Spinal cord (tissue), 10 donors: ENCODE data around the gene AP5Z1. TPM values are rescaled to one million over a fixed set of nuclear protein-coding genes. Genes with fewer than 3 reads are reported as not detected.
A peak's percentile ranks its signal among the peaks of the same experiment; 100 is the strongest.

Source experiments
- DNase-seq, 6 donors: peaks; one replicate each; pipeline versions ENCODE4 v3.0.0 to v3.0.0-alpha.2; 2013 to 2015; ENCODE audit warnings: low spot score in 6 of 6, low read depth in 4 of 6
- H3K27ac ChIP-seq: one replicate; pipeline ENCODE4 v1.5.1; 2013; ENCODE audit warnings: low read depth, low read length, control low read depth
- H3K27me3 ChIP-seq: one replicate; pipeline ENCODE4 v1.6.1; 2013; ENCODE audit warnings: low read length; ENCODE audit not compliant: control insufficient read depth, insufficient read depth
- H3K36me3 ChIP-seq: one replicate; pipeline ENCODE4 v1.6.1; 2013; ENCODE audit warnings: low read length; ENCODE audit not compliant: control insufficient read depth, insufficient read depth
- H3K4me1 ChIP-seq: one replicate; pipeline ENCODE4 v1.6.1; 2013; ENCODE audit warnings: low read length; ENCODE audit not compliant: control insufficient read depth, insufficient read depth
- H3K4me3 ChIP-seq: one replicate; pipeline ENCODE4 v1.5.1; 2013; ENCODE audit warnings: low read depth, low read length, control low read depth
- H3K9me3 ChIP-seq: one replicate; pipeline ENCODE4 v1.6.1; 2013; ENCODE audit warnings: low read length; ENCODE audit not compliant: control insufficient read depth, insufficient read depth
- WGBS: methylation state at CpG from one replicate; pipeline ENCODE4 v1.1.5; 2013; ENCODE audit warnings: missing lambda C conversion rate; ENCODE audit not compliant: insufficient coverage; 5-methylcytosine and 5-hydroxymethylcytosine counted together
- polyA plus RNA-seq, 2 donors: library from polyadenylated mRNA; unstranded; fragments of 120-200 nt; gene quantifications; one replicate each; pipeline ENCODE4 v1.2.1, GENCODE V29; 2013; ENCODE audit not compliant: insufficient read length in 2 of 2
- total RNA-seq, 2 donors: library from RNA; depleted of rRNA in 1 of 2; stranded (reverse); fragments of 120-200 nt in 1 of 2; fragments of >200 nt in 1 of 2; gene quantifications; one replicate each; pipeline versions ENCODE4 v1.2.3 to v1.2.4, GENCODE V29; 2013 to 2014
- donor health status: healthy.

Gene AP5Z1
- total and polyA plus RNA-seq, 4 donors: 11.5 to 40.0 (median 24.2) TPM

DNA sequence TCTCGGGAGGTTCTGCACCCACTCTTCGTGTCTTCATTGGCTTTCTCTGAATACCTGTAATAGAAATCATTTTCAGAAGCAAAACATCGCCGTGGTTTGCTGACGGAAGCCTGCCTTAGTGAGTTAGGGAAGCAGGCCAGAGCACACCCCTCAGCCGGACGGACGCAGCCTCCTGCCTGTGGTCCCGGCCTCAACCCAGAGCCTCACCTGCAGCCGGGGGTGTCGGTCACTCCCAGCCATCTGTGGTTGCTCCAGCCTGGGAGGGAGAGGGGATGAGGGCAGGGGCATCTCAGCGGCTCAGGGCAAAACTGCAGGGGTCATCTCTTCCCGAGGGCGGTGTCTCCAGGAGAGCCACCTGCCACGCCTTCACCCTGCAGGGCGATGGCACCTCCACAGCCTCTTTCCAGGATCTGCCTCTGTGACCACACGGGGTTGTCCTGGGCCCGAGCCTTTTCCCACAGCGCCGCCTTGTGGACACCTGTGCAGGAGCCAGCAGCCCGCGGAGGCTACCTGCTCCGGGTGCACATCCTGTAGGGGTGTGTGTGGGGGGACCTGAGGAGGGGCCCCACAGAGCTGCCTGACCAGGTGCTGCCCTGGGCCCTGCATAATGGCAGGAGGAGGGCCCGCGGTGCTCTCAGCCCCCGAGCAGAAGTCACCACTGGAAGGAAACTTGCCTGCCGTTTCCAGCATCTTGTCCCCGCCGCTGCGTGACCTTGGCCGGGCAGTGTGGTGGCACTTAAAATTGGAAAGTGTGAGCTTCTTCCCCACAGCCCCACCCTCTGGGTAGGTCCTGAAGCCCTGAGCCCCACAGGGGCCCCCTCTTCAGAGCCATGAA lies 21.6 kb upstream of the AP5Z1 start:
- DNase-seq: peak in 2 of 6 donors; percentile 69 to 84
- no peaks in the 10 kb centered on the region for H3K9me3 ChIP-seq
- WGBS: 49% methylated on average over 23 of the region's 31 CpGs
- H3K36me3 ChIP-seq: peaks cover 83% of the 10 kb centered on the region
- no peaks in the 10 kb centered on the region for H3K27me3 ChIP-seq
- H3K27ac ChIP-seq: no peak overlapping the region
- peaks cover 11% of the 10 kb centered on the region for H3K4me1 ChIP-seq
- H3K4me3 ChIP-seq: no peak overlapping the region

- no peaks in the 10 kb centered on the region for H3K27me3 ChIP-seq
- peaks cover 84% of the 10 kb centered on the region for H3K36me3 ChIP-seq
- peaks cover 11% of the 10 kb centered on the region for H3K4me1 ChIP-seq
- H3K27ac ChIP-seq: no peak overlapping the region
- no peaks in the 10 kb centered on the region for H3K9me3 ChIP-seq
- 95% methylated on average over 33 of the region's 36 CpGs for WGBS
- H3K4me3 ChIP-seq: no peak overlapping the region
- no peak for DNase-seq
Observed at GRCh38 chr7:4754433-4755010, 20.9 kb upstream of the AP5Z1 start.

DNA sequence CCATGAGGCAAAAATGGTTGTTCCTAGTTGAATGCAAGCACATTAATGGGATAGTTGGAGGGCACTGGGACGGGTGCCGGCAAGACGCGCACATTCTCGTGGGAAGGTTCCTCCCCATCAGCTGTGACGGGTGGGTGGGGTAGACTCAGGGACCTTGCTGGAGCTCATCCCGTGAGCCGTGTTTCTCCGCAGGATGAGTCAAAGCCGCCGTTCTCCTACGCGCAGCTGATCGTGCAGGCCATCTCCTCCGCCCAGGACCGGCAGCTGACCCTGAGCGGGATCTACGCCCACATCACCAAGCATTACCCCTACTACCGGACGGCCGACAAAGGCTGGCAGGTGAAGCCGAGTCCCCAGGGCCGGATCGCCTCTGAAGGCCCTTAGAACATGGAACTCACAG lies 20.4 kb upstream of the AP5Z1 start:
- Histone ChIP-seq H3K36me3 (peaks cover 83% of the 10 kb centered on the region), H3K4me1 (peaks cover 11% of the 10 kb centered on the region), H3K4me3 (no peak overlapping the region), H3K27ac (no peak overlapping the region), H3K9me3 (no peaks in the 10 kb centered on the region), H3K27me3 (no peaks in the 10 kb centered on the region)
- WGBS: 97% methylated on average over 18 of the region's 24 CpGs
- no peak for DNase-seq

DNA sequence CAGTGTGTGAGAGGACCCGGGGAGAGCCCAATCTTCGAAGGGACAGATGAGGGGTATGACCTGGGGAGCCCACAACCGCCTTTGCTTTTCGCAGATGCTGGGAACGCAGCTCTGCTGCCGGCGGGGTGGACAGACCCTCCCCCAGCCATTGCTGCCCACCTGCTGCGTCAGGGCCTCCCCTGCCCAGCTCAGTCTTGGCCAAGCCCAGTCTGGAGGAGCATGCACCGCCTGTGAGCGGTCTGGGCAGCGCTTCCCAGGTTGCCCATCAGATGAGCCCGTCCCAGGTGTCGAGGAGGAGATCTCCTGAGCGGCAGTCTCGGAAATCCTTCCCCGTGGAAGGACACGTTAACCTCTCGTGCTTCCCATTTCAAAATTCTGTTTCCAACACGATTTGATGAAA lies 17.3 kb upstream of the AP5Z1 start:
- H3K27ac ChIP-seq: no peak overlapping the region
- WGBS: 96% methylated on average over 13 of the region's 19 CpGs
- no peak for DNase-seq
- H3K36me3 ChIP-seq: peaks cover 94% of the 10 kb centered on the region
- H3K9me3 ChIP-seq: no peaks in the 10 kb centered on the region
- peaks cover 7% of the 10 kb centered on the region for H3K4me1 ChIP-seq
- H3K27me3 ChIP-seq: no peaks in the 10 kb centered on the region
- H3K4me3 ChIP-seq: no peak overlapping the region

- Histone ChIP-seq H3K4me3 (no peak overlapping the region), H3K4me1 (peaks cover 4% of the 10 kb centered on the region), H3K36me3 (peaks cover 95% of the 10 kb centered on the region), H3K27ac (no peak overlapping the region), H3K9me3 (no peaks in the 10 kb centered on the region), H3K27me3 (no peaks in the 10 kb centered on the region)
- 95% methylated on average over 29 of the region's 29 CpGs for WGBS
- DNase-seq: no peak
Observed at GRCh38 chr7:4758791-4759190, 16.6 kb upstream of the AP5Z1 start.

DNA sequence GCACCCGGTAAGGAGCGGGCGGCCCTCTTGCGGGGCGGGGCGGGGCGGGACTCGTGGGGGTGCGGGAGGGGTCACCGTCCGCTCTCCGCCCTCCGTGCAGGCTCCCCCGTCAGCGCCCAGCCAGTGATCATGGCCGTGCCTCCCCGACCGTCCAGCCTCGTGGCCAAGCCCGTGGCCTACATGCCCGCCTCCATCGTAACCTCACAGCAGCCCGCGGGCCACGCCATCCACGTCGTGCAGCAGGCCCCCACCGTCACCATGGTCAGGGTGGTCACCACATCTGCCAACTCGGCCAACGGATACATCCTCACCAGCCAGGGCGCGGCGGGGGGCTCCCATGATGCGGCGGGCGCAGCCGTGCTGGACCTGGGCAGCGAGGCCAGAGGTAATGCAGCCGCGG lies 16.2 kb upstream of the AP5Z1 start:
- Histone ChIP-seq H3K4me3 (no peak overlapping the region), H3K36me3 (peaks cover 95% of the 10 kb centered on the region), H3K4me1 (peaks cover 2% of the 10 kb centered on the region), H3K27me3 (no peaks in the 10 kb centered on the region), H3K9me3 (no peaks in the 10 kb centered on the region), H3K27ac (no peak overlapping the region)
- DNase-seq: no peak
- WGBS: 97% methylated on average over 36 of the region's 40 CpGs

DNA sequence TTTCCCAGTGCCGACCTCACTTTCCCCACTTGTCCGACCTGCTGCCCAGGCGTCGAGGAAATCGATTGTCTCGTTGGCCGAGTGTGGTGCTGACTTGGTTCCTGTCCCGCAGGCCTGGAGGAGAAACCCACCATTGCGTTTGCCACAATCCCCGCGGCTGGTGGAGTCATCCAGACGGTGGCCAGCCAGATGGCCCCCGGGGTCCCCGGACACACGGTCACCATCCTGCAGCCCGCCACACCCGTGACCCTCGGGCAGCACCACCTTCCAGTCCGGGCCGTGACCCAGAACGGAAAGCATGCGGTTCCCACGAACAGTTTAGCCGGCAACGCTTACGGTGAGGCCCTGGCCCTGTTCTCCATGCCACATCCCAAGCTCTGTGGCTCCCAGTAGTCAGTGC lies 14.5 kb upstream of the AP5Z1 start:
- Histone ChIP-seq H3K36me3 (peaks cover 96% of the 10 kb centered on the region), H3K27ac (no peak overlapping the region), H3K4me3 (no peak overlapping the region), H3K27me3 (no peaks in the 10 kb centered on the region), H3K9me3 (no peaks in the 10 kb centered on the region), H3K4me1 (no peaks in the 10 kb centered on the region)
- WGBS: 97% methylated on average over 26 of the region's 26 CpGs
- DNase-seq: no peak

- DNase-seq: no peak
- 95% methylated on average over 38 of the region's 54 CpGs for WGBS
- H3K9me3 ChIP-seq: no peaks in the 10 kb centered on the region
- H3K36me3 ChIP-seq: peaks cover 95% of the 10 kb centered on the region
- no peaks in the 10 kb centered on the region for H3K27me3 ChIP-seq
- no peaks in the 10 kb centered on the region for H3K4me1 ChIP-seq
- no peak overlapping the region for H3K4me3 ChIP-seq
- no peak overlapping the region for H3K27ac ChIP-seq
Observed at GRCh38 chr7:4762121-4763055, 13.0 kb upstream of the AP5Z1 start.

GRCh38 chr7:4763091-4763793 lies 12.2 kb upstream of the AP5Z1 start:
- H3K27ac ChIP-seq: no peak overlapping the region
- H3K4me1 ChIP-seq: no peaks in the 10 kb centered on the region
- DNase-seq: no peak
- H3K4me3 ChIP-seq: no peak overlapping the region
- WGBS: 96% methylated on average over 29 of the region's 32 CpGs
- no peaks in the 10 kb centered on the region for H3K9me3 ChIP-seq
- no peaks in the 10 kb centered on the region for H3K27me3 ChIP-seq
- H3K36me3 ChIP-seq: peaks cover 94% of the 10 kb centered on the region
